ENCODE data around the gene MLPH.

MLPH gene, protein sequence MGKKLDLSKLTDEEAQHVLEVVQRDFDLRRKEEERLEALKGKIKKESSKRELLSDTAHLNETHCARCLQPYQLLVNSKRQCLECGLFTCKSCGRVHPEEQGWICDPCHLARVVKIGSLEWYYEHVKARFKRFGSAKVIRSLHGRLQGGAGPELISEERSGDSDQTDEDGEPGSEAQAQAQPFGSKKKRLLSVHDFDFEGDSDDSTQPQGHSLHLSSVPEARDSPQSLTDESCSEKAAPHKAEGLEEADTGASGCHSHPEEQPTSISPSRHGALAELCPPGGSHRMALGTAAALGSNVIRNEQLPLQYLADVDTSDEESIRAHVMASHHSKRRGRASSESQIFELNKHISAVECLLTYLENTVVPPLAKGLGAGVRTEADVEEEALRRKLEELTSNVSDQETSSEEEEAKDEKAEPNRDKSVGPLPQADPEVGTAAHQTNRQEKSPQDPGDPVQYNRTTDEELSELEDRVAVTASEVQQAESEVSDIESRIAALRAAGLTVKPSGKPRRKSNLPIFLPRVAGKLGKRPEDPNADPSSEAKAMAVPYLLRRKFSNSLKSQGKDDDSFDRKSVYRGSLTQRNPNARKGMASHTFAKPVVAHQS

DNA sequence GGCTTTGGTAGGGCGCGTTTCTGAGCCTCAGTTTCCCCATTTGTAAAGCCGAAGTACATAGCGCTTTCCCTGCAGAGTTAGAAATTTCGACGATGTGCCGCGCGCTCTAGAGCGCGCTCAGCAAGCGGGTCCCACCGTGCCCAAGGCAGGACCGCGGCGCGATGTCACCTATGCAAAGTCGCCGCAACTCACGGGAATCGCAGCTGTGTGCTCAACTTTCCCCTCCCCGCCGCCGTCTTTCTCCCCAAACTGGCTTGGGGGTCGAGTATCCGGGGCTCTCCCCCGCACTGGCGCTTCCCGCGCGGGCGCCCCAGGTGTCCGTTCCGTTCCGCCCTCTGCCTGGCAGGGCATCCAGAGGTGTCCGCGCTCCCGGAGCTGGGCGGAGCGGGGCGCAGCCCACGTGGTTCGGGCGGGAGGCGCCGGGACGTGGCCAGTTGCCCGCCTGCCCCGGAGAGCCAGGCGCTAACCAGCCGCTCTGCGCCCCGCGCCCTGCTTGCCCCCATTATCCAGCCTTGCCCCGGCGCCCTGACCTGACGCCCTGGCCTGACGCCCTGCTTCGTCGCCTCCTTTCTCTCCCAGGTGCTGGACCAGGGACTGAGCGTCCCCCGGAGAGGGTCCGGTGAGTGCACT, at the start of gene MLPH:
TSS of gene MLPH (plus strand) at position 433 of the 630 bp plus-strand sequence. CDS start 6,176 bp downstream, outside the sequence.
- no peak for DNase-seq (ENCODE audit: extremely low read depth in 1 of 2, low read depth in 1 of 2)

DNA sequence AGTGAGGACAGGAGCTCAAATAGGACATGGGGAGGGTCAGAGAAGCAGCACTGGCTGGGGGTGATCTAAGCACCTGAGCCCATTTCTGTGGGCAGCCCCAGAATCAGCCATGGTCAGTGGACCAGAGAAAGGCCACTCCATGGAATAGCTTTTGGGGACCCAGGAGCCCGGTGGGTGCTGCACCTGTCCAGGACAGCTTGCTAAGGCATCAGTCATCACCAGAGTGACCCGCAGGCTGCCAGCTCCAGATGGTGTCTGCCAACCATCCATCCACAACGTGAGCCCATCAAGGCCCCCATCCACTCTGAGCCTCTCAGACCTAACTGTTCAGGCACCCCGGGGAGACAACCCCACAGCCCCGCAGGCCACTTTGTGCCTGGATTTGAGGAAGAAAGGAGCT, 49.5 kb upstream of the MLPH start:
- DNase-seq (ENCODE audit: extremely low read depth in 1 of 2, low read depth in 1 of 2), result no peak

DNA sequence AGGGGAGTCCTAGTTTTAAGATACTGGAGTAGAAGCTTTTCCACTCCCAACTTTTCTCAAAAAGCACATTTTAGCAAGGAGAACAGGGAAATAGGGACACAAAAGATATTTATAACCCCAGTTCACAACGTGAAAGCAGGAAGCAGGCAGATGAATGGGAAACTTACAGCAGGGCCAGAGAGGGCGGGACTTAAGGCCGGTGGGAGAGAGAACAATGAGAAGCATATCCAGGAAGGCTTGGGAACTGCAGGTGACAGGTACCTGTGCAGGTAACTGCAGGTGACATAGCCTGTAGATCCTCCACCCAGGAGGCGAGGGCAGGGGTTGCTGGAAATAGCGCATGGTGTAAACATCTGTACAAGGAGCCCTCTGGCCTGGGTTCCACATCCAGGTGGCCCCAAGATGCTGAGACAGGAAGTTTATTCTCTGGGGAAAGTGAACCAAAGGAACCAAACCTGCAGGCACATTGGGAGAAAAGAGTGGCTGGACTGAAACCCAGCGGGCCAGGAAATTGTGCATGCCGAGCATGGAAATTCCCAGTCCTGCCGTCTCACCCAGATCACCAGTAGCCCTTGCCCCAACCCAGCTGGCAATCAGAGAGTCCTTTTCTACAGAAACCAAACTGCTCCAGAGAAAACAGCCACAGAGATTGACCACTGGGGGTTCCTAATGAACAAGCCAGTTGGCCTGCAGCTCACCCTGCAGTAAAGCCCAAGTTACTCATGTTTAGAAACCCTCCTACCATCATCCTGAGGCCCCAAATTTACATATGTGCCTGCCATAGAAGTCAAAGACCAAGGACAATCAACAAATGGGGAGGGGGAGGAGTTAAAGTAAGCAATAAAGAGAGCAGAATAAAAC, 48.7 kb upstream of the MLPH start:
- no peak for DNase-seq (ENCODE audit: extremely low read depth in 1 of 2, low read depth in 1 of 2)

DNA sequence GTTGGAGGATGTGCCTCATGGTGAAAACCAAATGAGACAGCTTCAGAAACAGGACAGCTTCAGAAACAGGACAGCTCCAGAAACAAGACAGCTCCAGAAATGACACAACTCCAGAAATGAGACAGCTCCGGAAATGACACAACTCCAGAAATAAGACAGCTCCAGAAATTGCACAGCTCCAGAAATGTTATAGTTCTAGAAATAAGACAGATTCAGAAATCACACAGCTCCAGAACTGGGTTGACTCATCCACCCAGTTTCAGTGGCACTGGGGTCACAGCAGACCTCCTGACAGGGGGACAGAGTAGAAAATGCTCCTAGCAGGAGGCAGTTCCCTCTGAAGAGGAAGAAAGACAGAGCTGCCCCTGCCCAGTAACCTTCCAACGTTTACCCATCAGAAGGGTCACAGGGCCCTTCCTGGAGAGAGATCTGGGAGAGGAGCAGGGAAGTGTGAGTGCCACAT, 46.2 kb upstream of the MLPH start:
- no peak for DNase-seq (ENCODE audit: extremely low read depth in 1 of 2, low read depth in 1 of 2)

DNA sequence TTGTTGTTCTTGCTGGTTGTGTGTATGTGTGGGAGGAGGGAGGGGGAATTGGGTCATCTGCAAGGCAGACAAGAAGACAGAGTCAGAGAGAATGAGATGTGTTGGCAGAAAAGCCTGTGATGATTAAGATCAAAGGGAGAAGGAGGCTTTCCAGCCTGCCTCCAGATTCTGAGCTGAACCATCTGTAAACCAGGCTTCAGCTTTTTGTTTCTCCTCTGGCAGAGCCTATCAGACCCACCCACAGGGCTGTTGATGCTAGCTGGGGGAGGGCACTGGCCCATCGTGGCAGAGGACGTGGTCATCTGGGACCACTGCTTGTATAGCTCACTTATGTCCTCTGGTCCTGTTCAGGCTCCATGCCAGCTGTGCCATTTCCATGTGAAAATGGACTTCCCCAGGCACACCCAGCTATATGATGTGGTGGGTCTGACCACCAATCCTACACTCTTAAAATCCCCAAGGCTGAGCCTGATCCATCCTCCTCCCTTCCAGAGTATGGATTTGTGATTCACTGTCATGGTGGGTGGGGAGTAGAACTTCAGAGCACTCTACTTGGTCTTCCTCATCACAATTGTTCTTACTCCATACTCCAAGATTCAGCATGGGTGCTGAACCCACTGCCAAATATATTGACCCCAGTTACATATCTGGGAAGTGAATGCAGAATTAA, 45.3 kb upstream of the MLPH start:
- DNase-seq (ENCODE audit: extremely low read depth in 1 of 2, low read depth in 1 of 2), result no peak

DNA sequence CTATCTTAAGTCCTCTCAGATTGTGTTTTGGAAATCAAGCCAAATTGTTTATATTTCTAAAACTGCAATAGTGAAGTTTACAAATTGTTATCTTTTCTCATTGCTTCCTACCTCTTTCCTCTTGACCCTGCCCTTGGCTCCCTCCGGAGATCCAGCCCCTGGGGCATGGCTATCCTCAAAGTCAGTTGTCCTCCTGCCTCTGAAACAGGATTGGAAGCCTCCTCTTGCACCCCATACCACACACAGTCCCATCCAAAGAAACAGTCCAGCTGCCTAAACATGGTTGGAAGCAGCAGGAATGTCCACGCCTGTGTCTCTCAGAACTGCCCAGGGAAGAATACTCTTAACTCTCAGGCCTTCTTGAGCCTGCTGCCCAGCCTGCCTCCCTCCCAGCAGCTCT, 43.0 kb upstream of the MLPH start:
- no peak for DNase-seq (ENCODE audit: extremely low read depth in 1 of 2, low read depth in 1 of 2)

DNA sequence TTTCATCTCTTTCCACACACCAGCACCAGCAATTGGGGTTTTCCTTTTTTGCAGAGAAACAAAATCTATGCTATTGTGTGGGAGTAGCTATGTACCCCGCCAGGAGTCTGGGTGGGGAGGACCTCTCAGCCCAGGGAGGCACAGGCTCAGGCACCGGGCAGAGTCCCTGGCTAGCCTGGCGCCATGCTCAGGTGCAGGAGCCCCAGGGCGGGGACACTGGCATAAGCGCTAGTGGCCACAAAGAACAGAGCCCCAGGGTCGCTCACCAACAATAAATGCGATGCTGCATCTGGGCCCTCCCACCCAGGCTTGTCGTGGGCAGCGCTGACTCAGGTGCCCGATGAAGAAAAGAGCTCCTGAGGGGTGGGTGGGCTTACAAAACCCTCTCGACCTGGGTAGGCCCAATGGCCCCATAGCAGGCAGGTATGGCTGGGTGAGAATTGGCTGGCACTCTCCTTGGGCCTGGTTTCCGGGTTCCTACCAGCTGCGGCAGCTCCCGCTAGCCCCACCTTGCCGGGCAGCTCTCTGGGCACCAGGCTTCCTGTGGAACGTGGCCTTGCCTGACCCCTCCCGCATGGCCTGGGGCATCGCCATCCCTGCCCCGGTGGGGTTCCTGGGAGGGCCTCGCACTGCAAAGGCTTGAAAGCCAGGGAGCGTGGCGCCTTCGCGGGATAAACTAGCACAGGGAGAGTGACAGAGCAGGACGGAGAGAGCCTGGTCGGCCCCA, 41.3 kb upstream of the MLPH start:
- DNase-seq (ENCODE audit: extremely low read depth in 1 of 2, low read depth in 1 of 2), result no peak

DNA sequence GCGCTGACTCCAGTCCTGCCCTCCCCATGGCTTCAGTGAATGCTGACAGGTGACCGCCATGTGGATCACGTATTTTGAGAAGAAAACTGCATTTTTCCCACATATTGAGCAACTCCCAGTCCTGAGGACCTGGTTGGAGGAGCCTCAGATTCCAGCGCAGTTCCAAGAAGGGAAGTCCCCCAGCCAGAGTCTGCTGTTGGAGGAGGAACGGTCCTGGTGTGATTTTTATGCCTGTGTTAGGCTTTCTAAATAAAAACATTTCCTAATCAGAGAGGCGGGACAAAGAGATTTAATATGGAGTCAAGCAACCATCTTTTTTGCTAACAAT, 40.7 kb upstream of the MLPH start:
- no peak for DNase-seq (ENCODE audit: extremely low read depth in 1 of 2, low read depth in 1 of 2)

DNA sequence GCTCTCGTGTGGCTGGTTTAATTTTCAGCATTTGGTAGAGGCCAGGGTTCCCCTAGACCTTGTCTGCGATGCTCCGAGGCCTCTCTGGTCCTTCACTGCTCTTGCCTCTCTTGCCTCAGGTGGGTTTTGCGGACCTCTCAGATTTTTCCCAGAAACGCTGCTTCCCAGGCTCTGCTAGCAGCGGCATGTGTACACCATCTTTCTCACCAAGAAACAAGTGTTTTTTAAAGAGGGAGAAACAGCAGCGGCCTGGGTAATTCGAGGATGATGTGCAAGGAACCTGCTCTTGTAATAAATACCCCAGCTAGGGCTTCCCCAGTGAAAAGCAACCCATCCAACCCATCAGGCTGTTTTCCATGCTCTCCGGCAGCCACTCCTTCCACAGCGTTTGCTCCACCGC, 39.6 kb upstream of the MLPH start:
- DNase-seq (ENCODE audit: extremely low read depth in 1 of 2, low read depth in 1 of 2), result no peak

DNA sequence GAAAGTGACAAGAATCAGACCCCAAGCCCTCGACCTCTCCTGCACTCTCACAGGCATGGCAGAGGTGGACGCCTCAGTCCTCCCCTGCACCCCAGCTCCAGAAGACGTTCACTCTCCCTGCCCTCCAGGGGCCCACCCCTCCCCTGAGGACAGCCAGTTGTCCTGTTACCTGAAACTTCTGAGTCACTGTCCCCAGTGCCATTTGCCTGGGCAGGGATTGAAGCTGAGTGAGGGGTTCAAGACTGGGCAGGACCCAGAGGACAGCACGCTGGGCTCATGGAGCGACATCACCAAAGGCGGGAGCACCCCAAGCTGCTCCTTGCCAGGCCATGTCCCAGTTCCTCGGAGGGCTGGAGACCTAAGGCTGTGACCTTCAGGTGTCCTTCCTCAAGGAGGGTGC, 38.9 kb upstream of the MLPH start:
- no peak for DNase-seq (ENCODE audit: extremely low read depth in 1 of 2, low read depth in 1 of 2)

DNA sequence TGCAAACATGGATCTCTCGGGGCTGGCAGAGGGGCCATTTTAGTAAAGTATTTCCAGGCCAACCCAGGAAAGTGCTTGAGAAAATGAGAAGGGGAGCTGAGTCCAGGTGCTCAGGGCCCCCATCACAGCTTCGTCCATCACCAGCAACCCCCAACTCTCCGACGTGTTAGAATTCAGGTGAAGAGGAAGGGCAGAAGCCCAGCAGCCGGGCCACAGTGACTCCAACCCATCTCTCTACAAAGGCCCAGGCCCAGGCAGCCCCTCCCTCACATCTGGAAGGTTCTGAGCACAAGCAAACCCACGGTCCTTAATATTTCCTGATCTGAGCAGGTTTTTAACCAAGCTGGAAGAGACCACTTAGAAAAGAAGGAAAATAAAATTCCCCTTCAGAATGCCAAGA, 38.4 kb upstream of the MLPH start:
- DNase-seq (ENCODE audit: extremely low read depth in 1 of 2, low read depth in 1 of 2), result no peak

DNA sequence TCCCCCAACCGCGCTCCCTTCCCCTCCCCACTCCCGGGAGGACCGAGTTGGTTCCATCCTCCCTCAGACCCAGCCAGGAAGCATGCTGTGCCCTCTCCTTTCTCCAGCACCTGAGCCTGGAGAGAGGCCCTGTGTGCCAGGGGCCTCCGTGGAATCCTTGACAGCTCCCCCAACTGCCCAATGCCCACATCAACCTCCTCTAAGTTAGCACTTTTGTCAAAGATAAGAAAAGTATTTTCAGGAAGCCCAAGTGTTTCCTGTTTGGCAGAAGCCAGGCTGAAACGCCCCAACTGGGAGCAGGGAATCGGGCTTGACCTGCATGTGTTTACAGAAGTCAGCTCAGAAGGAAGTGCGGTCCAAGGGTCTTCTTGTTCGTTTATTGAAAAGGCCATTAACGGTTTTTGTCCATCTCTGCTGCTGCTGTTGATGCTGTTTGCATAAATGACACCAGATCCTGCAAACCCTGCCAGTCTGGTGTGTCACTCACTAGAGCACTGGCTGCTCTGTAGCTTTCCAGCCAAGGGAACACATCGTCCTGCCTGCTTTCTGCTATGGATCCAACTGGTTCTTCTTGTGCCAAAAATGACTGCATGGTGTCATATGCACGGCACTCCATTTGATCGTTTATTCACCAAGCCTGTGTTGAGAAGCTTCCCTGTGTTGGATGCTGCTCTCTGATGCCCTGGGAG, 37.7 kb upstream of the MLPH start:
- no peak for DNase-seq (ENCODE audit: extremely low read depth in 1 of 2, low read depth in 1 of 2)

DNA sequence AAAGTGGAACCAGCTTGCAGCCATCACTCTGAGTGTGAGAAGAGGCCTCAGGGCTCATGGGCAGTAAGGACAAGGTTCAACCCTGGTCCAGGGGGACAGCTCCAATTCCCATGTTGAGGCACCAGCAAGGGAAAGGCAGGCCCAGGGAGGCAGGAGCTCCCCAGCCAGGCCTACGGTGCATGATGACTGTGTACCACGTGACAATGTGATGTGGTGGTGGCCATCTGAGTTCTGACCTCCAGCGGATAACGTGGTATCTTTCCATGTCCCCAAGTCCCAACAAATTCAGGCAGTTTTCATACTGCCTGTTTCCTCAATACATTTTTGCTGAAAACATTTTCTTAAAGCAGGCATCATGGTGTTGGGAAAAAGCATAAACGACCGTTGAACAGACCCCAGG, 36.9 kb upstream of the MLPH start:
- no peak for DNase-seq (ENCODE audit: extremely low read depth in 1 of 2, low read depth in 1 of 2)

DNA sequence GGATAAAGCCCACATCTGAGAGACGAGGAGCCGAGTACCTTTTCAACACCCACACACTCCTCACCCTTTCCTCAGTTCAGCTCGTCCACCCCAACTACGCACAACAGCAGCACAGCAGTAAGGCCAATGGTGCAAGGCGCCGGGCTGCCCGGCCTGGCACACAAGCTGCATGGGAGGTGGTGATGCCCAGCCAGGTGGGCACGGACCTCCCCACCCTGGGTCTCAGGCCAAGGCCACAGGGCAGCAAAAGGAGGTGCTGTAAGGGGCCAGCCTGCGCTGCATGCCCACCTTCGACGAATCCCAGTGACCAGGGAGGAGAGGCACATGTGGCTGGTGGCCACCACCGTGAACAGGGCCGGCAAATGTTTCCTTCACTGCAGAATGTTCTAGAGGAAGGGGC, 36.5 kb upstream of the MLPH start:
- DNase-seq (ENCODE audit: extremely low read depth in 1 of 2, low read depth in 1 of 2), result no peak

DNA sequence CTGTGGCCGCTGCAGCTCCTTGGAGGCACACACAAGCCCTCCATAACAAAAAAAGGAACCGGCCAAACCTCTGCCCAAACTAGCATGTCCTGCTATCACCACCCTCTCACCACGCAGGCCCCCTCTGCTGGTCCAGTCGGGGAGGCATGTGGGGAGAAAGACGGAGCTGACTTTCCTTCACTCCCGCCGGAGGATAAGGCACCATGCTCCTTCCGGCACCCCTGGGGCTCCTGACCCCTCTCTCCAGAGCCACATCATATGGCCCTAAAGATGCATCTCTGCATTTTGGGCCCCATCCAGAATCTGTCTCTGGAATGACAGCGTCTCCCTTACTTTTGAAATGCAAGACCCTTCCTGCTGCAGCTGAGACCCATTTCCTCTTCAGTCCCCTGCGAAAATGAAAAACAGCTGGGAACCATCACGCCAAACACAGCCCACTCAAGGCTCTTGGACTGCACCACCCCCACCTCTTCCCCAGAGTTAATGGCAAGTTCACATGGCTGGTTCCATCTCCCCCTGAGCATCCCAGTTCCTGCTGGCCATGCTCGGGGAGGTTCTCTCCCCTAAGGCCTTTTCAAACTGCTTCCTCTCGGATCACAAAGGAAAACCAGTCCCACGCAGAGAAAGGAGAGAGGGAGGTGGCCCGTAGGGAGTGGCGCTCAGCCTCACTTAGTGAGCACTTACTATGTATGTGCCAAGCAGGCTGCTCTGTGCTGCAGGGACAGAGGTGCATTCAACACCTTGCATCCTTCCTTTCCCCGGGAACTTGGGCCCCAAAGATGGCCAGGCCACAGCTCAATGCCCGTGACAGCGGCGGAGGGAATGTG, 35.2 kb upstream of the MLPH start:
- DNase-seq (ENCODE audit: extremely low read depth in 1 of 2, low read depth in 1 of 2), result no peak

DNA sequence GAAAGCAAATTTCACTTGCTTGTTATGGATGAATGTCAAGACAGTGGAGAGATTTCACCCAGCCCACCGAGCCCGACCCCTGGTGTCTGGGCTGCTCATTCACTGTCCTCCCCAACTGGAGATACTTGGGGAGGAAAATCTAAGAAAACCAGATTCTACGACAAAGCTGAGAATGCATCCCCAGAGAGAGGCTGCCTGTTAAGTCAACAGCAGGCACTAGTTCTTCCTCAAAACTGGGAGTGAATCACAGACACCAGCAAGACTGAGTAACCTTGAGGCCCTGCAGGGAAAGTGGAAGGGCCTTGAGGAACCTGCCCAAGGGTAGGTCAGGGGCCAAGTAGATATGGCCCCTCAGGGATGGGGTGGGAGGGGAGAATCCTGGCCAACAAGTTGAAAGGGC, 34.2 kb upstream of the MLPH start:
- DNase-seq (ENCODE audit: extremely low read depth in 1 of 2, low read depth in 1 of 2), result no peak

DNA sequence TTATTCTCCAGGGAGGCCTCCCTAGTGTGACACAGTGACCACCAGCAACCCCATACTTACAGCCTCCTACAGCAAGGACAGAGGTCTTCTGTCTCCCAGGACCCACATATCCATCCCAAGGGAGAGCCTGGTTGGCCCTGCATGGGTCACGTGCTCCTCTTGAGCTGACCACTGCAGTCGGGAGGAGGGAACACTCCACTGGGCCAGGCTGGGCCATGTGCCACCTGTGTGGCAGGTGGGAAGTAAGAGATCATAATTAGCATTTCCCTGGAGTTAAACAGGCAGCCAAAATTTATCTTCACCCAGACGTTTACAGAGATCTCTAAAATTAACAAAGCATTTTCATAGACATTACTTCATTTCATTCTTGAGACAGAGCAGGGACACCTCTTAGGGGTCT, 33.4 kb upstream of the MLPH start:
- DNase-seq (ENCODE audit: extremely low read depth in 1 of 2, low read depth in 1 of 2), result no peak

DNA sequence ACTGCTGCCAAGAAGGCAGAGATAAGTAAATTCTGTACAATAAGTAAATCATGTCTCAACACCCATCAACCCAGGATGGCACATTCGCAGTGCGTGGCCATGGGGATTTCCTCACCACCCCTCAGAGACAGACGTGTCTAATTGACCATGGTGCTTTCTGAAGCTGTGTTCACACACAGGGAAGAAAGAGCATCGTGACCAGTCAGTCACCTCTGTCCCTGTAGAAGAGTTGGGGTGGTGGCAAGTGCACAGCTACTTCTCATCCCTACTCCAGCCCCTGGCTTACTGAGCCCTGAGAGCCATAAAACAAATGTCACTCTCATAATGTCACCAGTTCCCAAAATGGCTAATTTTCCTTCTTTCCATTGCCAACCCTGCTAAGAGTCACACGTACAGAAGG, 31.3 kb upstream of the MLPH start:
- no peak for DNase-seq (ENCODE audit: extremely low read depth in 1 of 2, low read depth in 1 of 2)
